Measurements from ENCODE around the gene LSAMP.

LSAMP gene

DNA sequence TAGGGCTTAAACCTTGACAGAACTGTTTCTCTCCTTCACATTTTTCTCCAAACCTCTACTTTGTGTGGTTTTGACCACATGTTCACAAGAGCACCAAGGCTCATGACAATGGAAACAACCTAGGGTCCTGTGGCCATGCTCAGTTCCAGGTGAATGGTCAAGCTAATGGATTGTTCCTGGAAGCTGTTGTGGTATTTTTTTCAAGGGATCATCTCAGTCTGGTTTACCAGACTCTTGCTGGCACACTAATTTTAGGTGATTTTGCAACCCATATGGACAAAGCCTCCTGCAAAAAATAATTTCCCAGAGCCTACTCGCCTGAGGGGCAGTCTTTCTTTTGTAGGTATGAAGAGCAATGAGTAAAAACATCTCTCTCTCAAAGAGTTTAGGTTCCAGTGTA is 67.2 kb downstream of the LSAMP start:
- TF ChIP-seq CTCF (conservative IDR thresholded peaks at IDR 0.05; ENCODE audit: low read depth, low read length), result no peak
- no peak overlapping the region for H3K4me3 ChIP-seq (ENCODE audit: low read depth, low read length)
- DNase-seq (ENCODE audit: low read depth), result no peak

DNA sequence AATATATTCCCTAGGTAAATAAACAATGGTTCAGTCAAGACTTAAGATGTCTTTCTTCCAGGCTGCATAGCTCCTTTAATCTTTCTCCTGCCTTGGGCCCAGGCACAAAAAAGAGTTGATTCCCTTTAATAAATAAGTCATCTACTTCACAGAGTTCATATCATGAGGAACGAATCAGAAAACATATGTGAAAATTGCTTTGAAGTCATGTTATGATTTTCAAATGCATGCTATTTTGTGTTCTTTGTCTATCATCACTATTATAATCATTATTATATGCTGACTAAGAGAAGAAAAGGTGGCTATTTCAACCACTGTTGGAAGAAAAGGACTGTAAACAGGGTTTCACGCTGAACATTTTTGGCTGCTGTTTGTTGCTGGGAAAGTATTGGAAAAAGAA is 70.4 kb downstream of the LSAMP start:
- no peak overlapping the region for H3K4me3 ChIP-seq (ENCODE audit: low read depth, low read length)
- TF ChIP-seq CTCF (conservative IDR thresholded peaks at IDR 0.05; ENCODE audit: low read depth, low read length), result no peak
- no peak for DNase-seq (ENCODE audit: low read depth)

DNA sequence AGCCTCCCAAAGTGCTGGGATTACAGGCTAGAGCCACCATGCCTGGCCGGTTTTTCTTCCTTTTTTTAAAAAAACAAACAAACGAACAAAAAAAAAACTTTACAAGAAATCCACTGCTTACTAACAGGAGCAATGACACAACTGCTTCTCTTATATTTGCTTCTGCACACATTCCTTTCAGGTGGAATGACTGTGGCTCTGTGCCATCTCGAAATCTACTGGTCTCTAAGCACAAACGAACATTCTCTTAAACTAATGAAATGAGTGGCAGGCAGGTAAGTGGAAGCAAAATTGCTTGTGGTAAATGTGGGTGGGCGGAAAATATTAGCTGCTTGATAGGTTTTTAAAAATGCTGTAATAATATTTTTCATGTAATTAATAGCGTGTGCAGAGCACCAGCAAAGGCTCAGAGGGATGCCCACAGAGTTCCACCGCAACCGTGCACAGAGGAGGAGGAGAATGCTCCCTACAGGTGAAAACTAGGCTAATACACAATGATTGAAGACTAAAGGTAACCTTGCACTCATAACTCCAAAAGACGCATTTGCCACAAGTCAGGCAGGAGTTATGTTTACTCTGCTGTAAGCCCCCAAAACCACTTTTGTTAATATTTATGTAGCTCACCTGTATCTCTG is 77.4 kb downstream of the LSAMP start:
- no peak overlapping the region for H3K4me3 ChIP-seq (ENCODE audit: low read depth, low read length)
- no peak for DNase-seq (ENCODE audit: low read depth)
- TF ChIP-seq CTCF (conservative IDR thresholded peaks at IDR 0.05; ENCODE audit: low read depth, low read length), result no peak

DNA sequence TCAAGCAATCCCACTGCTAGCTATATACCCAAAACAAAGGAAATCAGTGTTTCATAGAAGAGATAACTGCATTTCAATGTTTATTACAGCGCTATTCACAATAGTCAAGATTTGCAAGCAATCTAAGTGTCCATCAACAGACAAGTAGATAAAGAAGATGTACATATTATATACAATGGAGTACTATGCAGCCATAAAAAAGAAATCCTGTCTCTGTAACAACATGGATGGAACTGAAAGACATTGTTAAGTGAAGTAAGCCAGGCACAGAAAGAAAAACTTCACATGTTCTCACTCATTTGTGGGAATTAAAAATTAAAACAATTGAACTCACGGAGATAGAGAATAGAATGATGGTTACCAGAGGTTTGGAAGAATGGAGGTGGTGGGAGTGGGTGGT is 89.2 kb downstream of the LSAMP start:
- TF ChIP-seq CTCF (conservative IDR thresholded peaks at IDR 0.05; ENCODE audit: low read depth, low read length), result no peak
- no peak for DNase-seq (ENCODE audit: low read depth)
- no peak overlapping the region for H3K4me3 ChIP-seq (ENCODE audit: low read depth, low read length)

DNA sequence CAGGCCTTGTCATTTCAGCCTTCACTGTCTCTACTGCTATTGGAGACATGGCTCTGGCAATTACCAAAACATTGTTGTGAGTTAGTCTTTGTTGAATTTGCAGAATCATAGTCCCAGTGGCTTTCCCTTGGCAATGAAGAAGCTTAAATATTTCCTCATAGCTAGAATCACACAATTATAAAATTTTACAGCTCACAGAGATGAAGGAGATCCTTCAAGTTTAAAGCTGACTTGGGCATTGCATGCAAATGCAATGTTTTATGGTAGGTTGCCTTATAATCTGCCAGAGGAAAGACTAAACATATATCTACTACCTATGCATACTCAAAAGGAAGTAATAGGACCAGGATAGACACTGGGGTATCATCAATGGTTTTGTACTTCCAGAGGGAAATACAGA is 90.9 kb downstream of the LSAMP start:
- no peak for TF ChIP-seq CTCF (conservative IDR thresholded peaks at IDR 0.05; ENCODE audit: low read depth, low read length)
- H3K4me3 ChIP-seq (ENCODE audit: low read depth, low read length), result no peak overlapping the region
- no peak for DNase-seq (ENCODE audit: low read depth)

DNA sequence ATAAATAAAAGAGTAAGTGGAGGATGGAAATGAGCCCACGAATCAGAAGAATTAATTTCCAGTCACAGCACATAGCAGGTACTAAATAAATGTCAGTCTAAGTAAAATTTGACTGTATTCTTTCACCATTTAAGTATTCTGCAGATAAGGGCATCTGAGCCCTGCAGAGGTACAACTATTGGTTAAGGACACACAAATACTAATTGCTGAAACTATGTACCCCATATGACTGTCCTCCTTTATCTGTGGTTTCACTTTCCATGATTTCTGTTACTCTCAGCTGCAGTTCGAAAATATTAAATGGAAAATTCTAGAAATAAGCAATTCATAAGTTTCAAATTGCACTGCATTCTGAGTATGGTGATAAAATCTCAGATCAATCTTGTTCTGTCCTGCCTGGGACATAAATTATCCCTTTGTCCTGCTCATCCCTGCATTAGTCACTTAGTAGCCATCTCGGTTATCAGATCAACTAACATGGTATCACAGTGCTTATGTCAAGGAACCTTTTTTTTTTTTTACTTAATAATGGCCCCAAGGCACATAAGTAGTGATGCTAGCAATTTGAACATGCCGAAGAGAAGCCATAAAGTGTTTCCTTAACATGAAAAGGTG is 95.1 kb downstream of the LSAMP start:
- no peak for TF ChIP-seq CTCF (conservative IDR thresholded peaks at IDR 0.05; ENCODE audit: low read depth, low read length)
- no peak overlapping the region for H3K4me3 ChIP-seq (ENCODE audit: low read depth, low read length)
- no peak for DNase-seq (ENCODE audit: low read depth)

GRCh38 chr3:116348216-116348615 is 97.1 kb downstream of the LSAMP start:
- DNase-seq (ENCODE audit: low read depth), result no peak
- TF ChIP-seq CTCF (conservative IDR thresholded peaks at IDR 0.05; ENCODE audit: low read depth, low read length), result no peak
- no peak overlapping the region for H3K4me3 ChIP-seq (ENCODE audit: low read depth, low read length)
